H1 (cell line): Measurements from ENCODE around the gene OXSM. TPM values are rescaled to one million over a fixed set of nuclear protein-coding genes. Genes with fewer than 3 reads are reported as not detected.

Source experiments
- CTCF ChIA-PET: fragments of 300-600 bp; sonication (Branson Sonifier 250); formaldehyde crosslinking; loops from one replicate; lab custom pipeline; 2021; ENCODE audit not compliant: partially characterized antibody; lab: Charles Lee
- POLR2A ChIA-PET: fragments of 300-600 bp; sonication (Branson Sonifier 250); formaldehyde crosslinking; loops from one replicate; lab custom pipeline; 2021; ENCODE audit warnings: inconsistent platforms; ENCODE audit not compliant: partially characterized antibody; lab: Charles Lee
- DNase-seq, 2 experiments: peaks; one replicate each; pipeline versions ENCODE4 v3.0.0 to v3.0.0-alpha.2; 2010 to 2022; ENCODE audit warnings: low spot score in 2 of 2, low read depth in 1 of 2, mixed read lengths in 1 of 2
- FAIRE-seq: peaks from 2 replicates; lab custom pipeline; 2011; peaks lifted over from hg19 to GRCh38; lab: Jason Lieb, UNC
- H2AFZ ChIP-seq: 2 replicates; pipeline ENCODE4 v1.8.1; 2012; ENCODE audit warnings: low read length, inconsistent platforms
- H2AK5ac ChIP-seq: 2 replicates; pipeline ENCODE4 v1.6.1; 2013; ENCODE audit warnings: low read depth, low read length
- H2BK120ac ChIP-seq: replicated peaks from 2 replicates; pipeline ENCODE3; 2013; ENCODE audit warnings: low read depth, low read length, inconsistent platforms
- H2BK12ac ChIP-seq: 2 replicates; pipeline ENCODE4 v1.6.1; 2013; ENCODE audit warnings: low read depth, low read length
- H2BK15ac ChIP-seq: 2 replicates; pipeline ENCODE4 v1.6.1; 2013; ENCODE audit warnings: low read length
- H2BK20ac ChIP-seq: 2 replicates; pipeline ENCODE4 v1.6.1; 2013; ENCODE audit warnings: low read length
- H2BK5ac ChIP-seq: 2 replicates; pipeline ENCODE4 v1.6.1; 2013; ENCODE audit warnings: low read depth, low read length
- H3K14ac ChIP-seq: 2 replicates; pipeline ENCODE4 v1.6.1; 2013; ENCODE audit warnings: inconsistent platforms; ENCODE audit not compliant: insufficient read length
- H3K18ac ChIP-seq: 2 replicates; pipeline ENCODE4 v1.6.1; 2013; ENCODE audit warnings: low read length; ENCODE audit errors: extremely low read depth
- H3K23ac ChIP-seq: 2 replicates; pipeline ENCODE4 v1.6.1; 2013; ENCODE audit warnings: inconsistent platforms; ENCODE audit not compliant: insufficient read length
- H3K23me2 ChIP-seq: 2 replicates; pipeline ENCODE4 v1.6.1; 2013; ENCODE audit warnings: low read depth, low read length
- H3K27ac ChIP-seq: 2 replicates; pipeline ENCODE4 v1.6.1; 2011; ENCODE audit warnings: low read depth, low read length, inconsistent platforms
- H3K27me3 ChIP-seq, 4 experiments: replicated peaks in 1 of 4; 1 replicate in 1 of 4; 2 replicates in 3 of 4; pipeline versions ENCODE4 v1.6.1 to v1.8.1; 2011 to 2013; ENCODE audit warnings: low read length in 3 of 4, mild to moderate bottlenecking in 3 of 4, inconsistent platforms in 2 of 4, mixed read lengths in 2 of 4, moderate library complexity in 1 of 4; ENCODE audit not compliant: control insufficient read depth in 3 of 4, insufficient read depth in 3 of 4; ENCODE audit errors: extremely low read depth in 1 of 4
- H3K36me3 ChIP-seq, 4 experiments: 2 replicates each; pipeline versions ENCODE4 v1.6.1 to v1.8.1; 2011 to 2013; ENCODE audit warnings: mild to moderate bottlenecking in 4 of 4, low read length in 3 of 4, moderate library complexity in 2 of 4, control low read depth in 1 of 4, inconsistent platforms in 1 of 4; ENCODE audit not compliant: insufficient read depth in 4 of 4, control insufficient read depth in 2 of 4
- H3K4ac ChIP-seq: replicated peaks from 2 replicates; pipeline ENCODE3; 2013; ENCODE audit warnings: low read length, low read depth, mixed read lengths, inconsistent platforms; ENCODE audit not compliant: insufficient read length
- H3K4me1 ChIP-seq, 4 experiments: replicated peaks in 1 of 4; 1 replicate in 1 of 4; 2 replicates in 3 of 4; pipeline versions ENCODE4 v1.6.1 to v1.8.1; 2011 to 2013; ENCODE audit warnings: low read length in 3 of 4, inconsistent platforms in 2 of 4, mixed read lengths in 1 of 4; ENCODE audit not compliant: insufficient read depth in 4 of 4, control insufficient read depth in 3 of 4
- H3K4me2 ChIP-seq, 2 experiments: 2 replicates each; pipeline versions ENCODE4 v1.6.1 to v1.8.1; 2011 to 2013; ENCODE audit warnings: low read depth in 2 of 2, low read length in 2 of 2, control low read depth in 1 of 2, inconsistent platforms in 1 of 2, mild to moderate bottlenecking in 1 of 2; ENCODE audit not compliant: insufficient read depth in 1 of 2
- H3K4me3 ChIP-seq, 4 experiments: fragments of 200-600, 300-600 bp in 1 of 4; sonication (generic), shearing (Covaris generic), sonication (Bioruptor Twin) in 1 of 4; 2 replicates each; pipeline versions ENCODE4 v1.5.1 to v1.8.1; 2011 to 2016; ENCODE audit warnings: low read length in 4 of 4, low read depth in 3 of 4, control low read depth in 2 of 4, inconsistent platforms in 2 of 4, mild to moderate bottlenecking in 2 of 4, mixed read lengths in 1 of 4, moderate library complexity in 1 of 4; ENCODE audit not compliant: insufficient read depth in 2 of 4; ENCODE audit errors: extremely low read depth in 1 of 4
- H3K56ac ChIP-seq: replicated peaks from 2 replicates; pipeline ENCODE3; 2013; ENCODE audit warnings: low read depth, mild to moderate bottlenecking, mixed read lengths, low read length, inconsistent platforms; ENCODE audit not compliant: insufficient read length
- H3K79me1 ChIP-seq: 2 replicates; pipeline ENCODE4 v1.6.1; 2013; ENCODE audit warnings: low read depth, low read length, control low read depth
- H3K79me2 ChIP-seq, 2 experiments: 2 replicates each; pipeline versions ENCODE4 v1.6.1 to v1.8.1; 2012 to 2013; ENCODE audit warnings: low read length in 2 of 2, mild to moderate bottlenecking in 2 of 2, inconsistent platforms in 1 of 2; ENCODE audit not compliant: insufficient read depth in 2 of 2, control insufficient read depth in 1 of 2
- H3K9ac ChIP-seq, 4 experiments: replicated peaks in 1 of 4; 1 replicate in 1 of 4; 2 replicates in 3 of 4; pipeline versions ENCODE4 v1.6.1 to v1.8.1; 2011 to 2013; ENCODE audit warnings: low read depth in 3 of 4, low read length in 3 of 4, control low read depth in 2 of 4, mild to moderate bottlenecking in 2 of 4, moderate library complexity in 2 of 4, inconsistent platforms in 1 of 4; ENCODE audit errors: extremely low read depth in 1 of 4
- H3K9me3 ChIP-seq, 2 experiments: 2 replicates each; pipeline versions ENCODE4 v1.6.1 to v1.8.1; 2012 to 2013; ENCODE audit warnings: mild to moderate bottlenecking in 2 of 2, moderate library complexity in 2 of 2, control low read depth in 1 of 2, inconsistent platforms in 1 of 2, low read depth in 1 of 2, low read length in 1 of 2, mixed read lengths in 1 of 2; ENCODE audit not compliant: insufficient read depth in 2 of 2
- H4K20me1 ChIP-seq, 2 experiments: replicated peaks in 1 of 2; 2 replicates each; pipeline versions ENCODE3 to v1.8.1; 2011 to 2013; ENCODE audit warnings: inconsistent platforms in 2 of 2, low read length in 2 of 2, mild to moderate bottlenecking in 1 of 2; ENCODE audit not compliant: insufficient read depth in 2 of 2, control insufficient read depth in 1 of 2
- H4K5ac ChIP-seq: 2 replicates; pipeline ENCODE4 v1.6.1; 2013; ENCODE audit warnings: low read length, low read depth, mixed read lengths, inconsistent platforms; ENCODE audit not compliant: insufficient read length
- H4K8ac ChIP-seq: 2 replicates; pipeline ENCODE4 v1.8.0; 2013; ENCODE audit warnings: mild to moderate bottlenecking, moderate library complexity, low read length, inconsistent platforms; ENCODE audit not compliant: insufficient read depth; ENCODE audit errors: extremely low read depth
- H4K91ac ChIP-seq: replicated peaks from 2 replicates; pipeline ENCODE3; 2013; ENCODE audit warnings: low read length, mixed read lengths, inconsistent platforms; ENCODE audit not compliant: insufficient read length
- ASH2L ChIP-seq: fragments of 200-600, 300-600 bp; sonication (generic); IDR thresholded peaks from one replicate; pipeline ENCODE4 v1.7.1; 2017; ENCODE audit warnings: low read length
- HDAC2 ChIP-seq, 2 experiments: fragments of 300-600 bp in 1 of 2; sonication (generic) in 1 of 2; IDR thresholded peaks; 2 replicates each; pipeline ENCODE4 v1.6.1; 2011 to 2012; ENCODE audit warnings: low read depth in 2 of 2, low read length in 2 of 2, mild to moderate bottlenecking in 2 of 2, moderate library complexity in 2 of 2, borderline replicate concordance in 1 of 2, inconsistent platforms in 1 of 2
- KDM4A ChIP-seq: IDR thresholded peaks from one replicate; pipeline ENCODE4 v1.7.1; 2012; ENCODE audit warnings: low read depth, mild to moderate bottlenecking, moderate library complexity, low read length, inconsistent platforms; ENCODE audit not compliant: severe bottlenecking
- SAP30 ChIP-seq: fragments of 300-600 bp; sonication (generic); IDR thresholded peaks from 2 replicates; pipeline ENCODE4 v1.7.1; 2012; ENCODE audit warnings: low read length, moderate library complexity, mild to moderate bottlenecking, inconsistent platforms; ENCODE audit not compliant: insufficient read depth, insufficient replicate concordance
- WGBS, 2 experiments: shearing (Covaris generic) in 1 of 2; methylation state at CpG; one replicate each; pipeline versions ENCODE4 v1.1.6 to v1.1.7; 2013 to 2015; ENCODE audit warnings: low lambda C conversion rate in 2 of 2, mixed read lengths in 2 of 2, inconsistent platforms in 1 of 2, low coverage in 1 of 2, missing lambda C conversion rate in 1 of 2; ENCODE audit not compliant: insufficient replicate concordance in 2 of 2, insufficient coverage in 1 of 2, insufficient read length in 1 of 2; ENCODE audit errors: extremely low coverage in 1 of 2, missing lambda C conversion rate in 1 of 2; 5-methylcytosine and 5-hydroxymethylcytosine counted together
- polyA plus RNA-seq, 7 experiments: library from polyadenylated mRNA; depleted of rRNA in 3 of 7; stranded (reverse) in 5 of 7; unstranded in 2 of 7; fragments of >200 nt in 5 of 7; fragments of 200-250 nt in 2 of 7; gene quantifications; 1 replicate in 5 of 7; 2 replicates in 1 of 7; 4 replicates in 1 of 7; pipeline versions ENCODE4 v1.2.1 to v1.2.3, GENCODE V29; 2011 to 2013; ENCODE audit warnings: missing spikeins in 2 of 7, mixed read lengths in 2 of 7
- total RNA-seq: library from RNA; stranded (reverse); fragmentation: NEBNext Ultra II Directional; extraction: Animal tissue kit (Norgen Biotek cat#: 25700); gene quantifications from 2 replicates; pipeline ENCODE4 v1.2.1, GENCODE V29; 2021

The OXSM gene
- total and polyA plus RNA-seq, 2 of the 8 experiments (the other 6 are each of a cell fraction or from before 2014, with no cell fraction given), result 1.3 to 2.2 TPM

DNA sequence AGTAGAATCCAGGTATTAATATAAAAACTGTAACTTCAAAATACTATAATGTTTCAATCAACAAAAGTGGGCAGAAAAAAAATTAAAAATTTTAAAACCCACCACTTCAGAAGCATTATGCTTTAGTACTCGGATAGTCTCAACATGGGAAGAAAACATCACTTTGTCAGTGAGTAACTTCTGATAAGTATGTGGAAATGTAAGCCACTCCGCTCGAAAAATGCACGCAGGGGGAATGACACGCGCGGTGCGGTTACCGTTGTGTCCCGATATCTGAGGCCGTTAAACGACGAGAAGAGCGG is 7.3 kb upstream of the OXSM start:
- no peak overlapping the region for H4K91ac ChIP-seq
- H3K79me1 ChIP-seq, result no peaks in the 10 kb centered on the region
- H4K20me1 ChIP-seq, result no peaks in the 10 kb centered on the region
- H3K79me2 ChIP-seq, result peaks cover 0 to 20% of the 10 kb centered on the region in 2 experiments; a peak in 2 of 4 replicates
- CTCF ChIA-PET, result interaction anchor here (1.7 to 1.9 kb wide), 2 partner anchors 10 to 74 kb away, joined by 4 to 13 read pairs; no protein-coding TSS in a partner anchor
- DNase-seq (no peak), FAIRE-seq (no peak)
- peaks cover 0 to 5% (median 1%) of the 10 kb centered on the region in 4 experiments; a peak in 2 of 7 replicates for H3K4me1 ChIP-seq
- H2BK15ac ChIP-seq, result no peak overlapping the region; the same call in 1 of the 2 replicates
- H4K8ac ChIP-seq, result no peak overlapping the region; the same call in 1 of the 2 replicates
- no peak overlapping the region; the same call in 1 of the 2 replicates for H3K27ac ChIP-seq
- peak overlapping the region; percentile 79; the same call in 1 of the 2 replicates for H2AFZ ChIP-seq
- peaks cover 10% of the 10 kb centered on the region; the same call in 1 of the 2 replicates for H3K23me2 ChIP-seq
- H3K36me3 ChIP-seq, result peaks cover 0 to 7% (median 2%) of the 10 kb centered on the region in 4 experiments; a peak in 6 of 8 replicates
- peak overlapping the region; percentile 81 to 86 for H3K4me2 ChIP-seq
- H3K23ac ChIP-seq, result no peak overlapping the region
- POLR2A ChIA-PET, result interaction anchor here (1.1 to 1.2 kb wide), 2 partner anchors 10 to 44 kb away, joined by 3 to 5 read pairs; no protein-coding TSS in a partner anchor
- no peak overlapping the region for H2BK5ac ChIP-seq
- H2AK5ac ChIP-seq, result no peak overlapping the region
- WGBS, 2 experiments, result 6% methylated on average over 14 of the region's 14 CpGs; no CpG with 5 or more reads in 1 of the 2 experiments
- H3K14ac ChIP-seq, result no peak overlapping the region
- H3K18ac ChIP-seq, result no peak overlapping the region
- no peaks in the 10 kb centered on the region for H3K9me3 ChIP-seq
- H4K5ac ChIP-seq, result no peak overlapping the region
- no peaks in the 10 kb centered on the region; a peak in 2 of 7 replicates for H3K27me3 ChIP-seq
- H3K56ac ChIP-seq, result no peak overlapping the region
- H3K4ac ChIP-seq, result no peak overlapping the region
- no peak overlapping the region for H2BK20ac ChIP-seq
- TF ChIP-seq KDM4A, result no peak
- TF ChIP-seq ASH2L, result no peak
- TF ChIP-seq SAP30, result peak; percentile 65
- no peak for TF ChIP-seq HDAC2 (IDR thresholded peaks at IDR 0.05; ENCODE audit: borderline replicate concordance in 1 of 2, low read depth in 2 of 2, low read length in 2 of 2)
- TF ChIP-seq, all 59 proteins: peak for 1
- H3K9ac ChIP-seq, result peak overlapping the region; percentile 60 to 77 (median 69); a peak in 6 of 7 replicates
- no peak overlapping the region for H2BK120ac ChIP-seq
- H3K4me3 ChIP-seq, result peak overlapping the region; percentile 54 to 93 (median 74)
- no peak overlapping the region for H2BK12ac ChIP-seq
